NT2/D1 (cell line): ENCODE measurements around the gene CUEDC1.

Experiments used
- SUZ12 ChIP-seq: IDR thresholded peaks from 2 replicates; pipeline ENCODE4 v1.6.1; 2011; ENCODE audit not compliant: insufficient read length, insufficient read depth; ENCODE audit errors: extremely low read depth
- YY1 ChIP-seq: IDR thresholded peaks from 2 replicates; pipeline ENCODE4 v1.6.1; 2011; ENCODE audit not compliant: insufficient read length, insufficient read depth

DNA sequence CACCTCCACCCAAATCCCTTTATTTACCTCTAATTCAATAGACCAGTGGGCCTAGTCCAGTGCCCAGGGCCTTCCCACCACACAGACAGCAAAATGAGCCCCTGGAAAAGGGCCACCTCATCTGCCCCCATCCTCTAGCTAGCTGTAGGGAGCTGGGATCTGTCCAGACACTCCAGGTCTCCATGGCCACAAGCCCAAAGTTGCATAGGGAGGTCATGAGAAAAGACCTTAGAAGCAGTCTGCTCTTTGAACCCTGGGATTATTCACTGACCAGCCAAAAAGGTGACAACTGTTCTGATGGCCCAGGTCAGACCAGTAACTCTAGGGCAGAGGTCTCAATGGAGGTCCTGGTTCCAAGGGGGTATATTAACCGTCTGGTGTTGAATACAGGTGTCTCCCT is 2.0 kb downstream of the CUEDC1 start:
- TF ChIP-seq SUZ12 (no peak), YY1 (no peak)
